ENCODE measurements around the gene STK25.

DNA sequence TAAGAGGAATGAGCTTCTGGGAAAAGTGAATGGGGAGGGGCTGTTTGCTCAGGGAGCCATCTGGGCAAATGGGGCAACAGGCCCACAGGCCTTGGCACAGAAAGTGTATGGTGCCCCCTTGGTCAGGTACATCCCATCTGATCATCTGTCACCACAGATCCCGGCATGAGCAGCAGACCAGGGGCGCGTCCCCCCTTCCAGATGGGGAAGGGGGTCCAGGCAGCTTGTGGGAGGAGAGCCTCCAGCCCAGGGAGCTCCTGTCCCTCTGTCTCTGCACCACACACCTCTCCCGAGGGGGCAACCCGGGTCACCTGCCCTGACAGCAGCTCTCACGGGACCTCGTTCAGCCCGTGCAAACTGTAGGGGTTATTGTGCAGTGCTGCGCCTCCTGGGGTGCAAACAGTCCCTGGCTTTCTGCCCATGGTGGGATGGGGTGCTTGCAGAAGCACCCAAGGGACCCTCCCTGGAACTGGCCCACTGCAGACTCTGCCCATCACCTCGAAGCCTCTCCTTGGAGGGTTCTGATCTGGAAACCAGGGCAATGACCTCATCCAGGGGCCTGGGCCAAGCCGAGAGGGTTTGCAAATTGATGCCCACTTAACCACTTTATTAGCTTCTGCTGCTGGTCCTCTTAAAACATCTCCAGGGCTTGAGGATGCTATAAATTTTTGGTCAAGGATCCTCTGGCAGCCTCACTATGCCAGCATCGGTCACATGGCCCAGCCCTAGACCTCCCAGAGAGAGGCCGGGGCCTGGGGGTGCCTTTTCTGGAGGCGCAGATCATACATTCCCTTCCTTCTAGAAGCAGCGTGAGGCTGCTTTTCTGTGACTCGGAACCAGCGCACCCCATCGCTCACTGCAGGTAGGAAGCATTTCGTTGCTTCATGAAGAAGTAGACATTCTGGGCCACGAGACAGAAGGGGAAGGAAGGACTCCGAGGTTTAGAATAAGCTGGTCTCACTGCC, 42.5 kb upstream of the STK25 start:
- no peak for TF ChIP-seq EZH2phosphoT487 (IDR thresholded peaks at IDR 0.05; ENCODE audit: low read depth, severe bottlenecking, unreplicated experiment)
- TF ChIP-seq, protein P1, sequence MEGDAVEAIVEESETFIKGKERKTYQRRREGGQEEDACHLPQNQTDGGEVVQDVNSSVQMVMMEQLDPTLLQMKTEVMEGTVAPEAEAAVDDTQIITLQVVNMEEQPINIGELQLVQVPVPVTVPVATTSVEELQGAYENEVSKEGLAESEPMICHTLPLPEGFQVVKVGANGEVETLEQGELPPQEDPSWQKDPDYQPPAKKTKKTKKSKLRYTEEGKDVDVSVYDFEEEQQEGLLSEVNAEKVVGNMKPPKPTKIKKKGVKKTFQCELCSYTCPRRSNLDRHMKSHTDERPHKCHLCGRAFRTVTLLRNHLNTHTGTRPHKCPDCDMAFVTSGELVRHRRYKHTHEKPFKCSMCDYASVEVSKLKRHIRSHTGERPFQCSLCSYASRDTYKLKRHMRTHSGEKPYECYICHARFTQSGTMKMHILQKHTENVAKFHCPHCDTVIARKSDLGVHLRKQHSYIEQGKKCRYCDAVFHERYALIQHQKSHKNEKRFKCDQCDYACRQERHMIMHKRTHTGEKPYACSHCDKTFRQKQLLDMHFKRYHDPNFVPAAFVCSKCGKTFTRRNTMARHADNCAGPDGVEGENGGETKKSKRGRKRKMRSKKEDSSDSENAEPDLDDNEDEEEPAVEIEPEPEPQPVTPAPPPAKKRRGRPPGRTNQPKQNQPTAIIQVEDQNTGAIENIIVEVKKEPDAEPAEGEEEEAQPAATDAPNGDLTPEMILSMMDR (IDR thresholded peaks at IDR 0.05; ENCODE audit: poor library complexity) = no peak
- no peak for TF ChIP-seq EZH2 (IDR thresholded peaks at IDR 0.05; ENCODE audit: borderline replicate concordance)
